DMS53 treated with DMSO at 0.1 percent for 48 hours (cell line): ENCODE measurements around the gene ADGRV1.
A peak's percentile ranks its signal among the peaks of the same experiment; 100 is the strongest.

Experiments
- DNase-seq: peaks from one replicate; lab custom pipeline; 2025; ENCODE audit not compliant: unreplicated experiment; lab: John Stamatoyannopoulos, UW

Gene ADGRV1

GRCh38 chr5:91091471-91092234, 533.1 kb downstream of the ADGRV1 start:
- DNase-seq, result no peak

GRCh38 chr5:91092859-91093783, 534.5 kb downstream of the ADGRV1 start:
- DNase-seq, result no peak

GRCh38 chr5:91095313-91095712, 536.7 kb downstream of the ADGRV1 start:
- DNase-seq, result no peak

GRCh38 chr5:91095786-91096385, 537.3 kb downstream of the ADGRV1 start:
- no peak for DNase-seq

- no peak for DNase-seq
These were observed 539.9 kb downstream of the ADGRV1 start for GRCh38 chr5:91098541-91098940.

GRCh38 chr5:91101600-91102379, 543.2 kb downstream of the ADGRV1 start:
- DNase-seq, result peak; percentile 77

- no peak for DNase-seq
These were observed 544.9 kb downstream of the ADGRV1 start for GRCh38 chr5:91103353-91104061.

GRCh38 chr5:91104062-91104448, 545.5 kb downstream of the ADGRV1 start:
- no peak for DNase-seq

GRCh38 chr5:91106842-91107511, 548.4 kb downstream of the ADGRV1 start:
- no peak for DNase-seq

GRCh38 chr5:91109634-91110033, 551.0 kb downstream of the ADGRV1 start:
- DNase-seq, result no peak

- DNase-seq, result no peak
These were observed 552.1 kb downstream of the ADGRV1 start for GRCh38 chr5:91110686-91111085.

- no peak for DNase-seq
These were observed 553.1 kb downstream of the ADGRV1 start for GRCh38 chr5:91111473-91112238.

GRCh38 chr5:91114658-91115057, 556.1 kb downstream of the ADGRV1 start:
- no peak for DNase-seq

- DNase-seq, result no peak
These were observed 559.8 kb downstream of the ADGRV1 start for GRCh38 chr5:91118354-91118753.

GRCh38 chr5:91118796-91119195, 560.2 kb downstream of the ADGRV1 start:
- DNase-seq, result no peak

GRCh38 chr5:91119217-91119616, 560.6 kb downstream of the ADGRV1 start:
- DNase-seq, result no peak

GRCh38 chr5:91119981-91120850, 561.6 kb downstream of the ADGRV1 start:
- DNase-seq, result no peak
